GM19035 (cell line): ENCODE results near the gene SPATA21.
"Not testable (repeated sequence)": the region's sequence is repeated elsewhere in the genome, so short reads cannot be mapped to it uniquely, and the experiment has no call there.

ENCODE experiments used
- ATAC-seq: cut with Tn5 transposase; IDR thresholded peaks from one replicate; pipeline ENCODE4 v1.9.1; 2021; ENCODE audit not compliant: unreplicated experiment

Gene SPATA21

DNA sequence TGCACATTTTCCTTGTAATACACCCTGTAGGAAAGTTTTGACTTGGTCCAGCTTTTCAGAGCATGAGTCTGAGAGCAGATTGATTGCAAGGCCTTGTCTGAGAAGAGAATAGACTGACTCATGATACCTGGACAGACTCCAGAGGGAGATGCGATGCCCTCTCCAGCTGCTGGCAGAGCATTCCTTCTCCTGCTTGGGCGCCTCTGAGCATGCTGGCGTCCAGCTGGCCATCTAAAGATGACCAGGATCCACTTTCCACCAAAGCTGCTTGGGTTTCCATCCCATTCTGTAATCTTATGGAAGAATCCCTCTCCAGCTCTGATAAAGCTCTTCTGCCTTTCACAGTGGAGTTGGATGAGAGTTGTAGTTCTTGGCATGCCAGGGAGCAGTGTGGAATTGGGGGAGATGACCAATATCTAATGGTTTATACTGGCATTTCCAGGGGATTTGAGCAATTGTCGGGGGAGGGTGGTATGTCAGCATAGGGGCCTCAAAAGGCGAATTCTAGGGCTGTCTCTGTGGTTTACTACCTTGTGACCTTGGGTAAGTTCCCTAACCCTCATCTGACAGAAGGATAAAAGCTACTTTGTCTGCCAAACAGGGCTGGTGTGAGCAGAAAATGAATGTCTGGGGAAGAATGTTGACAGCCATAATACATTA is 50.6 kb downstream of the SPATA21 start:
- no peak for ATAC-seq

DNA sequence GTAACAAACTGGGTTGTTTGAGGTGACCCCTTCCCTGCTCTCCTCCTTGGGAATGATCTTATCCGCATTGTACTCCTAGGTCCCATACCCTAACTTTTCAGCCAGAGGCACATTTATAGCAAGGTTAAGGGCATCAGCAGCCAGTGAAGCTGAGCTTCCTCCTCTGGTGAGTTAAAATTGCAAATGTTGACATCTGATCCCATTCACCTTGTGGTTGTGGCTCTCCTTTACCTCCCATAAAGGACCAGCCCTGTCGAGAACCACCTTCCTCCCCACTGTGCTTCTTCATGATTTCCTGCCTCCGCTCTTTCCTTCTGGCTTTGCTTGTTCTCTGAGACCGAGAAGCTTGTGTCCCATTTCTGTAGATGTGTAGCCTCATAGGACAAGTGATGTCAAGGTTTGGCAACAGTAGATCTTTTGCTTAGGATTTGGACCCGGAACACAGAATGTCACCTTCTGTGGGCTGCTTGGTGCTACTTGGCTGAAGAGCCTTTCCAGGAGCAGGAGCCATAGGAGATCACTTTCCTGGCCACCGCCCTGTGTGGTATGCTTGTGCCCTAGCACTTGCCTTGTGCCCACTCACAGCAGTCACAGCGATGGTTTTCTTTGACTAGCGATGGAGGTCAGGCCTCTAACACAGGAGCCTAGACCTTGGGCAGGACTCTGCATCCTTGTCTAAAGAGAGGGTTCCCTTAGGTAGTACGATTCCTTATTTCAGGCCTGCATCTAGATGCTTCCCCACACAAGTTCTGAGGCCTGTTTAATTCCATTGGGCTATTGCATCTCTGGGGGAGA is 51.4 kb downstream of the SPATA21 start:
- ATAC-seq: no peak

- no peak for ATAC-seq
These were observed 53.3 kb downstream of the SPATA21 start for GRCh38 chr1:16383888-16384287.

- ATAC-seq: no peak
These were observed 56.4 kb downstream of the SPATA21 start for GRCh38 chr1:16380868-16381267.

DNA sequence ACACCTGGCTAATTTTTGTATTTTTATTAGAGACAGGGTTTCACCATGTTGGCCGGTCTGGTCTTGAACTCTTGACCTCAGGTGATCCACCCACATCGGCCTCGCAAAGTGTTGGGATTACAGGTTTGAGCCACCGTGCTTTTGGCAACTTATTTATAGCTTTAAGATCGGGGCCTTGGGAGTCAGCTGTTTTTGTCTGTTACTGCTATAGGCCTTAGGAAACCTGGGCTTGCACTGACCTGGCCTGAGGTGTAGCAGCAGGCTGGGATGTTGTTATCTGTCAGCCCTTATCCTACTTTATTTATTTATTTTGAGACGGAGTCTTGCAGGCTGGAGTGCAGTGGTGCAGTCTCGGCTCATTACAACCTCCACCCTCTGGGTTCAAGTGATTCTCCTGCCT is 58.8 kb downstream of the SPATA21 start:
- no peak for ATAC-seq

DNA sequence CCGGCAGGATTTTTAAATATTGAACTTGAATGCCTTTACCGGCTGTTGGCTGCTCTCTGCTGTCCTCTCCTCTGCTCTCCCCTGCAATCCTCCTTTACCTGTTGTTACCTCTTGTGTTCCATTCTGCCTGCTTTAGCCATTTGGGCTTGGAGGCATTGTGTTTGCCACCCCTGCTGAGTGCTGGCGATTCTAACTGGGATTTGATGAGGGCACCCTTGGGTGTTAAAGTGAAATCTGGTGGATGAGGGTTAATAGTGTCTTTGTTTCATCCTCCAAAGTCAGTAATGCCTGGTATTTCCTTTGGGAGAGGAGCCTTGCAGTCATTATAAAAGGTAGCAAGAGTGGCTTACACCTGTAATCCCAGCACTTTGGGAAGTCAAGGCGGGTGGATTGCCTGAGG is 60.3 kb downstream of the SPATA21 start:
- ATAC-seq: no peak

DNA sequence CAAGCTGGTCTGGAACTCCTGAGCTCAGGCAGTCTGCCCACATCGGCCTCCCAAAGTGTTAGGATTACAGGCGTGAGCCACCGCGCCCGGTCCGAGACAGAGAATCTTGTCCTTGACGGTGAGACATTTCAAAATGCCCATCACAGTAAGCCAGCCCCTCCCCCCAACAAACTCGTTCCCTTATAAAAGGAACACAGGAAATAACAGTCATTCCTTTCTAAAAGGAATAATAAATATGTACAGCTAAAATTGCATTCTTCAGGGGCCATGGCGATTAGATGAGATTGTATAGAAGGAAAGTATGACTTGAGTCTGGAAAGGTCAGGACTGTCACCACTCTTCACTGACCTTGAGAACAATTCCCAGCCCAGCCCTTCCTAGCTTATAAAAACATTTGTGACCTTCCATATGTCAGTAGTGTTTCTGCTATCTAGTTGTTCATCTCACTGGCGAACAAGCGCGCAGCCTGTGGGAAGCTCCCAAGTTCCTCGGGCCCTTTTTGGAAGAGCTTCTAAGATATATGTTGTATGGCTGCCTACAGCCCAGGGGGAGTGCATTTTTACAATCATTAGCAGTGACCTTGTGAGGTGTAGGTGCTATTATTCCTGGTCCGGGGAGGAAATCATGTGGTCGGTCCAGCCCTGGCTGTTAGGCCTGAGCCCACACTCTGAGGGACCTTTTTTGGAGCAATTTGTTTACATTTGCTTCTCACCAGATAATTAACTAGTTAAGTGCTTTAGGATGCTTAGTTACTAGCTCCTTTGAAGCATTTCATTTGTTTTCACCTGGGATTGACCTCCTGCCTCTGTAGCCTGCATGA is 61.5 kb downstream of the SPATA21 start:
- ATAC-seq: no peak

DNA sequence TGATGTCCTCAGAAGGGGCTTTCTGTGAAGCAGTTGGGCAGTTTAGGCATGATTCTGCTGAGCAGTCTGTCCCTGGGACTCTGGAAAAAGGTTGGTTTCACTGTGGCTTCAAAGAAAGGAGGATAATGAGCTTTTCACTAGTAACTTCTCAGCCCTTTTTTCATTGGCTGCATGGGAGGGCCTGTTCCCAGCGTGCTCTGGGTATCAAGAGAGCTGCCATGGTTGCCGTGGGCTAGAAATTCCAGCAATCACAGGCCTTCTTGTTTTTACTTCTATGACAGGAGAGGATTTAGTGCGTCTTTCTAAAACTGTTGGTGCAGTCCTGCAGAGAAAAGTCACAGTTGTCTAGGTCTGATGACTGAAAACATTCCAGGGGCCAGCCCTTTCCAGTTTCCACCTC is 63.0 kb downstream of the SPATA21 start:
- ATAC-seq: no peak

DNA sequence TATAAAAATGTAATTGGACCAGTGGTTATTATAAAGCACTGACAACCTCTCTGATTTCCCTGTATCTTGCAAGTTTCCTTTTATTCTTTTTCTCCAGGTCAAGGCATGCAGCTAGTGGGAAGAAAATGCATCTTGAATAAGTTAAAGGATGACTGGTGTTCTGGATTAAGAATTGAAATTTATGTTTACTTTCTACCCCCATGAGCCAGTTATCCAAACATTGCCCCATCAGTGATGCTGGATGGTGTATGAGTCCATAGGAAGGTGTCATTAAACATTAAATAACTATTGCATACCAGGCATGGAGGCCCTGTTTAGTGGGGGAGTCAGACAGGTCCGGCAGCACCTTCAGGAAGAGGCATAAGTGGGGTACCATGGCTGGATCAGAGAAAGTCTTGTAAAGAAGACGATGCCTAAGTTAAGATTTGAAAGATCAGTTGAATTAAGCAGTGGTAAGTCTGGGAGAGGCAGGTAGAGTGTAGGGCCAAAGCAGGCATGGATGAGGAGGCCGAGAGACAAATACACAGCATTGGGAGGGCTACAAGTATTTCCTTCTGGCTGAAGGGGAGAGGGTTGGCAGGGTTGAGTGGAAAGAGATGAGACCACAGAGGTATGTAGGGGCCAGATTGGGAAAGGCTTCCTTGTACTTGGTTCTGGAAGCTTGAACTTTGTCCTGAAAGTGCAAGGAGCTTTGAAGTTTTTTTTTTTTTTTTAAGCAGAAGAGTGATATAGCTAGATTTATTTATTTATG is 64.5 kb downstream of the SPATA21 start:
- no peak for ATAC-seq

- no peak for ATAC-seq
These were observed 65.5 kb downstream of the SPATA21 start for GRCh38 chr1:16371725-16372124.

DNA sequence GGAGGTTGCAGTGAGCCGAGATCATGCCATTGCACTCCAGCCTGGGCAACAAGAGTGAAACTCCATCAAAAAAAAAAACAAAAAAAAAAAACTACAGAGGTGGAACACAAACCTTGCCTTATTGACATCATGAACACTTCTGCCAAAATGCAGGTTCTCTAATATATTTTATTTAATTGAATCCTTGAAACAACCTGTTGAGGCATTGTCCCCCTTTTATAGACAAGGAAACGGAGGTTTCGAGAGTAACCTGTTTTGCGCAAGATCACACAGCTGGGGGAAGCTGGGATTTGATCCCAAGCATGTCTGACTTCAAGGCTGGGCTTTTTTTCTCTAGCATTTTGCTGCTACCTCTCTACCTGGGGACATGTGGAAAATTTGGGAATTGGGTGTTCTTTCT is 67.4 kb downstream of the SPATA21 start:
- ATAC-seq: no peak

- ATAC-seq: no peak
These were observed 69.0 kb downstream of the SPATA21 start for GRCh38 chr1:16367968-16368890.

DNA sequence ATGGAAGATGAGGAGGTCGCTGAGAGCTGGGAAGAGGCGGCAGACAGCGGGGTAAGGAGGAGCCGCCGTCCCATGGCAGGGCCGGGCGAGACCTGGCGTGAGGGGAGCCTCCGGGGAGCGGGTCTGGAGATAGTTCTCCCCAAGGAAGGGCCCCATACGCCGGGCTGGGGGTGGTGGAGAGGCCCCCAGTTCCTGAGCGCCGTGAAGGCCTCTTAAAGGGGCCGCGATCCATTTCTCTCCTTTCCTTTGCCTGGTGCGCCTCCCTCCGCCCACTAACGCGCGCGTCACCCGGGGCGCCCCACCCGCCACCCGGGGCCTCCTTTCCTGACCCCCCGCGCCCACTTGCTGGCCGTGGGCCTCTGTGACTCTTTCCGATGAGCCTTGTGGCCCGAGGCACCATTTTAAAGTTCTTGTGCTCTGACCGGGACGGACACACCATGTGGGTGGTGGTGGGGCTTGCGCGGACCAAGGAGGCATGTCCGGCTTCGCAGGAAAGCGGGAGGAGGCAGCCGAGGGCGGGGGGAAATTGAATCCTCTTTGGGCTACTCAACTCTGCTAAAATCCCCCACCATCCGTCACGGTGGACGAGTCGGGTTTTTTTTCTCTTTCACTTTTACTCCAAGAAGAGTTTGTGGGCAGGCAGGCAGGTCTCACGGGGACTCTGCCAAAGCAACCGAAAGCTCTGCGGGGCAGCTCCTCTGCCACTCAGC is 69.8 kb downstream of the SPATA21 start:
- peak; percentile 65 for ATAC-seq

DNA sequence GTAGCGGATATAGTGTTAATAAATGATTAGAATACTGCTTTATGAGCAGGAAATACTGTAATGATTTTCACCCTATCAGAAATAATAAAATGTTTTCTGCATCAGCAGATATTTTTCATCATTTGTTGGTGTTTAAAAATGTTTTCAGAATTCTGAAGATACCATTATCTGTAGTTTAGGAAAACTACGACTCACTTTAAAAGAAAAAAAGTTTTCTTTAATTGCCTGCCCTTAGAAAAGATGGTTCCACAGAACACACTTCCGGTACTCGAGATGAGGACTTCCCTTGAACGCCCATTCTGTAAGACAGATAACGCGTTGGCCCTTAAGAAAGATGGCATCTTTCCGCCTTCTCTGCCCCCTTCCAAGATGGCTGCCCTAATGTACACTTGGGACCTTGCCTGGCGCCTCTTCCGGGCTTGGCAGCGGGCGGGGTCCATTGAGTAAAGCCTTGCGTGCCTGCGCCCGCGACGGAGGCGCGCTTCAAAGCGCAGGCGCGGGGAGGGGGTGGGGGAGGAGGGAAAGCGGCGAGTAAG is 70.4 kb downstream of the SPATA21 start, which contains the start of gene SZRD1:
TSS of gene SZRD1 (plus strand) at position 521 of the 536 bp plus-strand sequence. CDS start 16 bp downstream, outside the sequence.
- ATAC-seq: peak; percentile 80

DNA sequence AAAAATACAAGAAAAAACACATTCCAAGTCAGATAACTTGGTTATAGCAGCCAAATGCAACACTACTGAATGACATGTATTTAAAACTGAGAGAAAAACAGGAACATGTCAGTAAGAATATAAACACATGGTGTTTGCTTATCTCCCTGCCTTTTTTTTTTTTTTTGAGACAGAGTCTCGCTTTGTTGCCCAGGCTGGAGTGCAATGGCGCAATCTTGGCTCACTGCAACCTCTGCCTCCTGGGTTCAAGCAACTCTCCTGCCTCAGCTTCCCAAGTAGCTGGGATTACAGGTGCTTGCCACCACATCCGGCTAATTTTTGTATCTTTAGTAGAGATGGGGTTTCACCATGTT is 72.1 kb downstream of the SPATA21 start:
- not testable (repeated sequence) for ATAC-seq

- no peak for ATAC-seq
These were observed 80.4 kb downstream of the SPATA21 start for GRCh38 chr1:16356867-16357266.

DNA sequence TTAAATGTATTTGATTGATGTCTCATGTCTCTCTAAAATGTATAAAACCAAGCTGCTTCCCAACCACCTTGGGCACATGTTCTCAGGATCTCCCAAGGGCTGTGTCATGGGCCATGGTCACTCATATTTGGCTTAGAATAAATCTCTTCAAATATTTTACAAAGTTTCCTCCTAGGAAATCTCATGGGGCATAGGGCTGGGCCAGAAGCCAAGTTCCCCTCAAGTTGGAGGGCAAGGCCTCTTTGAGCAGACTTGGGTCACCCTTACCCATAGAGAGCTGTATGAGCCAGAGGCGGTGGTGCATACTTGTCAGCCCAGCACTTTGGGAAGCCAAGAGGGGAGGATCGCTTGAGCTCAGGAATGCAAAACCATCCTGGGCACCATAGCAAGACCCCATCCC is 82.6 kb downstream of the SPATA21 start:
- ATAC-seq: no peak

DNA sequence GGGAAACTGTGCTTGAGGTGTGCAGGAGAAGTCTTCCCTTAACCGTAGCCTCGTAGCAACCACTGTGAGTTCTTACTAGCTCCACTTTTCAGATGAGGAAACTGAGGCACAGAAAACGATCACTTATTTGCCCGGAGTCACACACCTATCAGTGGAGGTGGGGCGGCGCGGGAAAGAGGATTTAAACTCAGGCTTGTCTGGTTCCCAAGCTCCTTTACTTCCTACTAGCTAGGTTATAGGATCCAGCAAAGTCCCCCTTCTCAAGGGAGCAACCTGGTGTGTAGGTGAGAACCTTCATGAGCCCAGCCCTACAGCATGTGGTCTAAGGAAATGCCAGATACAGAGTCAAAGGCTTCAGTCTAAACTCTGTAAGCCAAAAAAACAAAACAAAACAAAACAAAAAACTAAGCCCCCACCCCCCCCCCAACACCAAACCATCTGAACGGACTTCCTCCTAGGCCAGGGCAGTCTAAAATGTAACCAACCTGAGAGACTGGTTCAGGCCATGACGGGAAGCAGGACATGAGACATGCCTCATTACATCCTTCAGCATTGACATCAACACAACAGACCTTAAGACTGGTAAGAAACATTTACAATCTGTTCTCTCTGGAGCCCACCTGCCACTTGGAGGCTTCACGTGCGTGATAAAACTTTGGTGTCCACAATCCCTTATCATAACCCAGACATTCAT is 84.2 kb downstream of the SPATA21 start:
- ATAC-seq: no peak
